Measurements from ENCODE around the gene LSM12.
"Not testable (repeated sequence)": the region's sequence is repeated elsewhere in the genome, so short reads cannot be mapped to it uniquely, and the experiment has no call there.

The LSM12 gene

DNA sequence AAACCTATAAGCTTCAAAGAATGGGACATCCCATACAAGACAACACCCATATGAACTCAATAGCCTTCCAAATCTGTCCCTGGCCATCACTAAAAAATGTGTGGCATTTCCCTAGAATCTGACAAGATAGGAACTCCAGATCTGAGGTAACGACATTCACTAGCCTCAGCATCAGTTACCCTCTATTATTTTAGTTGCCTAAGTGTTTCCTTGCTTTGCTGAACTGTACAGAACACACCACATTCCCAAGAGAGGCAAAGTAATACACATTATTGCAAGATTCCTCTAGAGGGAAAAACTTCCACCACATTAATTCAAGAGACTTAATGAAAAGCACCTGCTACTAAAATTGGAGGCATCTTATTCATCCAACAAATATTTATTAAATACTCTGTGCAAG, 5.0 kb downstream of the LSM12 start:
- H3K4me3 Mint-ChIP-seq: no peak overlapping the region
- TF ChIP-seq, protein P1, sequence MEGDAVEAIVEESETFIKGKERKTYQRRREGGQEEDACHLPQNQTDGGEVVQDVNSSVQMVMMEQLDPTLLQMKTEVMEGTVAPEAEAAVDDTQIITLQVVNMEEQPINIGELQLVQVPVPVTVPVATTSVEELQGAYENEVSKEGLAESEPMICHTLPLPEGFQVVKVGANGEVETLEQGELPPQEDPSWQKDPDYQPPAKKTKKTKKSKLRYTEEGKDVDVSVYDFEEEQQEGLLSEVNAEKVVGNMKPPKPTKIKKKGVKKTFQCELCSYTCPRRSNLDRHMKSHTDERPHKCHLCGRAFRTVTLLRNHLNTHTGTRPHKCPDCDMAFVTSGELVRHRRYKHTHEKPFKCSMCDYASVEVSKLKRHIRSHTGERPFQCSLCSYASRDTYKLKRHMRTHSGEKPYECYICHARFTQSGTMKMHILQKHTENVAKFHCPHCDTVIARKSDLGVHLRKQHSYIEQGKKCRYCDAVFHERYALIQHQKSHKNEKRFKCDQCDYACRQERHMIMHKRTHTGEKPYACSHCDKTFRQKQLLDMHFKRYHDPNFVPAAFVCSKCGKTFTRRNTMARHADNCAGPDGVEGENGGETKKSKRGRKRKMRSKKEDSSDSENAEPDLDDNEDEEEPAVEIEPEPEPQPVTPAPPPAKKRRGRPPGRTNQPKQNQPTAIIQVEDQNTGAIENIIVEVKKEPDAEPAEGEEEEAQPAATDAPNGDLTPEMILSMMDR (IDR thresholded peaks at IDR 0.05; ENCODE audit: unreplicated experiment in 3 of 3): no peak

DNA sequence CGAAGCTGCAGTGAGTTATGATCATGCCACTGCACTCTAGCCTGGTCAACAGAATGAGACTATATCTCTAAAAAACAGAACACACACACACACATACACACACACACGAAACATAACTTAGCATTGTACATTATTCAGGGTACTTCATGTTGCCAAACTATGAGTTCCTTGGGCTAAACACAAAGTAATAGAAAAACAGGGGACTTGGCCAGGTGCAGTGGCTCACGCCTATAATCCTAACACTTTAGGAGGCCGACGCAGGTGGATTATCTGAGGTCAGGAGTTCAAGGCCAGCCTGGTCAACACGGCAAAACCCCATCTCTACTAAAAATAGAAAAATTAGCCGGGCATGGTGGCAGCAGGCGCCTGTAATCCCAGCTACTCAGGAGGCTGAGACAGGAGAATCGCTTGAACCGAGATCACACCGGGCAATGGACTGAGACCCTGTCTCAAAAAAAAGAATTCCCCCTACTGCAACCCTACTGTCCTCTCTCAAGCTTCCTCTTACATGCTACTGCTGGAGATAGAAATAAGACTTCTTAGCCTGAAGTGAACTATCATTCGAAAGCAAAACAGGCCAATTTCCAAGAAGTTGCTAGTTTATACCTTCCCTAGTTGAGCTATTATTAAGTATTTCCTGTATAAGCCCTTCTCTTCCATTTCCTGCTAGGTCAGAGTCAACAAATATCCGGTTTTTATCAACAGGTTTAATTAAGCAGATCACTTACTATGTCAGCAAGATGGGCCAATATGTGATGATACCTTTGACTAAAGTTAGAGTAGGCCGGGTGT, 7.2 kb downstream of the LSM12 start:
- no peak overlapping the region for H3K4me3 Mint-ChIP-seq

More for the DNA sequence above, 5.0 kb downstream of the LSM12 start:
- H3K4me1 Mint-ChIP-seq: peaks cover 23% of the 10 kb centered on the region
- no peak overlapping the region for H3K27ac Mint-ChIP-seq
- no peaks in the 10 kb centered on the region for H3K27me3 Mint-ChIP-seq (ENCODE audit: low read depth)
- no peaks in the 10 kb centered on the region for H3K9me3 Mint-ChIP-seq
- H3K36me3 Mint-ChIP-seq (ENCODE audit: low read depth): peaks cover 44% of the 10 kb centered on the region

GRCh38 chr17:44053125-44053872, 13.2 kb downstream of the LSM12 start:
- TF ChIP-seq, protein P1 (IDR thresholded peaks at IDR 0.05; ENCODE audit: unreplicated experiment in 3 of 3): no peak
- no peaks in the 10 kb centered on the region for H3K27me3 Mint-ChIP-seq (ENCODE audit: low read depth)
- peaks cover 21% of the 10 kb centered on the region for H3K4me1 Mint-ChIP-seq
- peaks cover 47% of the 10 kb centered on the region for H3K36me3 Mint-ChIP-seq (ENCODE audit: low read depth)
- peak overlapping the region in 2 of 3 experiments; percentile 3 to 27 for H3K27ac Mint-ChIP-seq
- H3K4me3 Mint-ChIP-seq: no peak overlapping the region
- H3K9me3 Mint-ChIP-seq: no peaks in the 10 kb centered on the region

More for the DNA sequence above, 7.2 kb downstream of the LSM12 start:
- H3K36me3 Mint-ChIP-seq (ENCODE audit: low read depth): peaks cover 56% of the 10 kb centered on the region
- H3K27me3 Mint-ChIP-seq (ENCODE audit: low read depth): no peaks in the 10 kb centered on the region
- no peaks in the 10 kb centered on the region for H3K9me3 Mint-ChIP-seq
- H3K27ac Mint-ChIP-seq: no peak overlapping the region
- TF ChIP-seq, protein P1 (IDR thresholded peaks at IDR 0.05; ENCODE audit: unreplicated experiment in 3 of 3): no peak
- H3K4me1 Mint-ChIP-seq: peaks cover 15% of the 10 kb centered on the region

- Mint-ChIP-seq H3K27ac (peak overlapping the region in 2 of 3 experiments; percentile 25 to 78), H3K4me3 (no peak overlapping the region), H3K9me3 (no peaks in the 10 kb centered on the region), H3K27me3 (ENCODE audit: low read depth) (no peaks in the 10 kb centered on the region), H3K36me3 (ENCODE audit: low read depth) (peaks cover 51% of the 10 kb centered on the region), H3K4me1 (peaks cover 24% of the 10 kb centered on the region)
- TF ChIP-seq, protein P1 (IDR thresholded peaks at IDR 0.05; ENCODE audit: unreplicated experiment in 3 of 3): no peak
Observed at GRCh38 chr17:44049294-44050060, 17.0 kb downstream of the LSM12 start.

GRCh38 chr17:44046893-44047292, 19.6 kb downstream of the LSM12 start:
- H3K27ac Mint-ChIP-seq; H3K27me3 Mint-ChIP-seq (ENCODE audit: low read depth); H3K4me3 Mint-ChIP-seq; H3K9me3 Mint-ChIP-seq: not testable (repeated sequence)
- Mint-ChIP-seq H3K4me1 (peaks cover 25% of the 10 kb centered on the region), H3K36me3 (ENCODE audit: low read depth) (peaks cover 40% of the 10 kb centered on the region)

DNA sequence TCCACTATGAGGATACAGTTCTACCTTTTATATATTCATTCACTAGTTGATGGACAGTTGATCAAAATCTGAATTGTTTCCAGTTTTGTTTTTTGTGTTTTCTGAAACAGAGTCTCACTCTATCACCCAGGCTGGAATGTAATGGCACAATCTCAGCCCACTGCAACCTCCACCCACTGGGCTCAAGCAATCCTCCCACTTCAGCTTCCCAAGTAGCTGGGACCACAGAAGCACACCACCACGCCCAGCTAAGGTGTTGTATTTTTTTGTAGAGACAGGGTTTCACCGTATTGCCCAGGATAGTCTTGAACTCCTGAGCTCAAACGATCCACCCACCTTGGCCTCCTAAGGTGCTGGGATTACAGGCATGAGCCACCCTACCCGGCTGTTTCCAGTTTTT, 21.0 kb downstream of the LSM12 start:
- TF ChIP-seq, protein P1 (IDR thresholded peaks at IDR 0.05; ENCODE audit: unreplicated experiment in 3 of 3): no peak
- Mint-ChIP-seq H3K4me1 (peaks cover 34% of the 10 kb centered on the region), H3K36me3 (ENCODE audit: low read depth) (peaks cover 39% of the 10 kb centered on the region), H3K27me3 (ENCODE audit: low read depth) (no peaks in the 10 kb centered on the region), H3K9me3 (no peaks in the 10 kb centered on the region), H3K27ac (no peak overlapping the region), H3K4me3 (no peak overlapping the region)

All from nephron (organoid).